CD4-positive, alpha-beta memory T cell (primary cell): Measurements from ENCODE around the gene ADGRV1. TPM values are rescaled to one million over a fixed set of nuclear protein-coding genes. Genes with fewer than 3 reads are reported as not detected.

Source experiments
- CTCF ChIA-PET: fragments of 350-600 bp; sonication (Branson Sonifier 250); formaldehyde crosslinking; loops from one replicate; lab custom pipeline; 2021; ENCODE audit warnings: inconsistent platforms; ENCODE audit not compliant: partially characterized antibody; lab: Charles Lee
- POLR2A ChIA-PET: fragments of 350-600 bp; sonication (Branson Sonifier 250); formaldehyde crosslinking; loops from one replicate; lab custom pipeline; 2021; ENCODE audit not compliant: partially characterized antibody; lab: Charles Lee
- DNase-seq, 5 donors: peaks; one replicate each; pipeline versions ENCODE4 v3.0.0 to v3.0.0-alpha.2; 2020 to 2022; ENCODE audit warnings: mixed read lengths in 1 of 5
- H3K27ac ChIP-seq: one replicate; pipeline ENCODE4 v1.7.0; 2013; ENCODE audit warnings: low read depth, low read length
- H3K27me3 ChIP-seq: 2 replicates; pipeline ENCODE4 v1.7.0; 2013; ENCODE audit warnings: mild to moderate bottlenecking, low read length, moderate library complexity; ENCODE audit not compliant: insufficient read depth
- H3K36me3 ChIP-seq: 2 replicates; pipeline ENCODE4 v1.7.0; 2013; ENCODE audit warnings: mild to moderate bottlenecking, low read length, moderate library complexity; ENCODE audit not compliant: insufficient read depth
- H3K4me1 ChIP-seq: 2 replicates; pipeline ENCODE4 v1.7.0; 2013; ENCODE audit warnings: mild to moderate bottlenecking, low read length, moderate library complexity; ENCODE audit not compliant: insufficient read depth
- H3K4me3 ChIP-seq, 2 donors: one replicate each; pipeline ENCODE4 v1.7.0; 2013; ENCODE audit warnings: low read length in 2 of 2, mild to moderate bottlenecking in 1 of 2
- H3K9me3 ChIP-seq, 2 donors: one replicate each; pipeline ENCODE4 v1.7.0; 2013; ENCODE audit warnings: low read length in 2 of 2, control low read depth in 1 of 2; ENCODE audit not compliant: control insufficient read depth in 1 of 2
- H3K27ac Mint-ChIP-seq, 7 donors: one replicate each; pipeline ENCODE4 v1.8.0; 2020 to 2021; ENCODE audit warnings: mixed read lengths in 7 of 7, mild to moderate bottlenecking in 6 of 7, inconsistent platforms in 3 of 7, moderate library complexity in 3 of 7
- H3K27me3 Mint-ChIP-seq, 2 donors: one replicate each; pipeline ENCODE4 v1.8.0; 2020 to 2021; ENCODE audit warnings: mixed read lengths in 2 of 2
- H3K36me3 Mint-ChIP-seq, 2 donors: one replicate each; pipeline ENCODE4 v1.8.0; 2020 to 2021; ENCODE audit warnings: mixed read lengths in 2 of 2, inconsistent platforms in 1 of 2, mild to moderate bottlenecking in 1 of 2
- H3K4me1 Mint-ChIP-seq, 4 donors: one replicate each; pipeline ENCODE4 v1.8.0; 2020 to 2021; ENCODE audit warnings: mixed read lengths in 4 of 4, mild to moderate bottlenecking in 1 of 4
- H3K4me3 Mint-ChIP-seq, 8 donors: one replicate each; pipeline ENCODE4 v1.8.0; 2020 to 2021; ENCODE audit warnings: mixed read lengths in 8 of 8, mild to moderate bottlenecking in 7 of 8, moderate library complexity in 6 of 8, inconsistent platforms in 3 of 8
- H3K9me3 Mint-ChIP-seq, 8 donors: one replicate each; pipeline ENCODE4 v1.8.0; 2020 to 2021; ENCODE audit warnings: mixed read lengths in 8 of 8, mild to moderate bottlenecking in 5 of 8, inconsistent platforms in 3 of 8, moderate library complexity in 1 of 8
- intact Hi-C: fragments of 100-400 bp; cut with micrococcal nuclease; formaldehyde crosslinking; loops from one replicate; pipeline ENCODE4 v1.15.1; 2023
- polyA plus RNA-seq, 2 donors: library from polyadenylated mRNA; unstranded; fragments of 300-500 nt; fragmentation: Illumina TruSeq; gene quantifications; one replicate each; pipeline ENCODE4 v1.2.3, GENCODE V29; 2021
- total RNA-seq, 2 experiments: library from RNA; stranded (reverse); gene quantifications; one replicate each; pipeline ENCODE4 v1.2.3, GENCODE V29; 2021

The ADGRV1 gene
- total and polyA plus RNA-seq, 4 experiments from 2014 or later = 0.09 to 0.22 TPM; not detected in 2

DNA sequence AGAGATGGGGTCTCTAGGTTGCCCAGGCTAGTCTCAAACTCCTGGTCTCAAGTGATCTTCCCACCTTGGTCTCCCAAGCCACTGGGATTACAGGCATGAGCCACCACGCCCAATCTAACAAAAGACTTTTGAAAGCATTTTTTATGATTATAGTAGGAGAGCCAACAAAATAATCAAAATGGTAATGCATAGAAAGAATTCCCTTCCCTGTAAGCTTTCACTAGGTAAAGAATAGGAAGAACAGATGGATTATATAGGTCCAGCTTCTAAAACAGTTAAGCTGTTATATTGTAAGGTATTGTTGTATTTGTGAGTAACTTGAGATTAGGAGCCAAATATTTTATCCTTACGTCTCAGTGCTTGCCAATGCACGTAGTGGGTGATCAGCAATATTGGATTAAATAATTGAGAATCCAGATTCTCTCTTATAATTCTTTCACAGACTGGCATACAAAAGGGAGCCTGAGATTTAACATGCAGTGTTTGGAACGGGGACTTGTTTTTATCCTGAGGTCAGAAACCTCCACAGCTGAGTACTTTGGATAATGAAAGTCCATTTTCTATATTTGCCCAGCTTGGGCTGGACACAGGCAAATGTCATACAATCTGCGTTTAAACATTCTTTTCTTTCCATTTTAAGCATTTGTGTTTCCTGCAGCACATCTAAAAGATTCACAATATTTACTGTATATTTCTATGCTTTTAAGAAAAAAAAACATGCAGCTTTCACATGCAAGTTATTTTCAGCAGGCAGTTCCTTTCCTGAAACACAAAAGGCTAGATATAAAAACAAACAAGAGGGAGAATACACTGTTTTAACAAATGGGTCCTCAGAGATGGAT is 586.1 kb downstream of the ADGRV1 start:
- DNase-seq = no peak
- Mint-ChIP-seq H3K4me3 (no peak overlapping the region), H3K9me3 (peaks cover 0 to 10% (median 1%) of the 10 kb centered on the region in 8 donors), H3K4me1 (no peaks in the 10 kb centered on the region), H3K27me3 (peaks cover 0 to 6% of the 10 kb centered on the region in 2 donors), H3K36me3 (no peaks in the 10 kb centered on the region), H3K27ac (no peak overlapping the region)
- no peaks in the 10 kb centered on the region for H3K4me1 ChIP-seq
- no peaks in the 10 kb centered on the region for H3K27me3 ChIP-seq
- POLR2A ChIA-PET = no interaction called here
- intact Hi-C loops = no loop called here
- H3K36me3 ChIP-seq = no peaks in the 10 kb centered on the region
- CTCF ChIA-PET = no interaction called here
- no peak overlapping the region for H3K27ac ChIP-seq
- no peaks in the 10 kb centered on the region for H3K9me3 ChIP-seq
- no peak overlapping the region for H3K4me3 ChIP-seq

DNA sequence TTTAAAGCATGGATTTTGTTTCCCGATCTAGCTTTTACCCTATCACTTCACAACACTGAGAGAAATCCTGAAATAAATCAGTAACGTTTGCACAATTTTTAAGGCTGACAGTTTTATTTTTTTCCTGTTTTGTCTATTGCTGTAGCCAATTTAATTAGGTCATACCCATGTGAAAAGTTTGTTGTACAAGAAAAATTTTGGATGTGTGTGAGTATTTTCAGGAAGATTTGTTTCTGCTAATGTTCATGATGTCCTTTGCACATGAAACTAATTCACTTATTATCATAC is 586.7 kb downstream of the ADGRV1 start:
- no peaks in the 10 kb centered on the region for H3K36me3 ChIP-seq
- H3K4me3 Mint-ChIP-seq = no peak overlapping the region
- no peak overlapping the region for H3K4me3 ChIP-seq
- no peaks in the 10 kb centered on the region for H3K9me3 ChIP-seq
- H3K27me3 ChIP-seq = no peaks in the 10 kb centered on the region
- peaks cover 0 to 12% (median 1%) of the 10 kb centered on the region in 8 donors for H3K9me3 Mint-ChIP-seq
- no peak overlapping the region for H3K27ac ChIP-seq
- no peaks in the 10 kb centered on the region for H3K36me3 Mint-ChIP-seq
- intact Hi-C loops = no loop called here
- CTCF ChIA-PET = no interaction called here
- no peak for DNase-seq
- peaks cover 2 to 5% of the 10 kb centered on the region in 2 donors for H3K27me3 Mint-ChIP-seq
- POLR2A ChIA-PET = no interaction called here
- no peaks in the 10 kb centered on the region for H3K4me1 ChIP-seq
- no peaks in the 10 kb centered on the region for H3K4me1 Mint-ChIP-seq
- no peak overlapping the region for H3K27ac Mint-ChIP-seq

DNA sequence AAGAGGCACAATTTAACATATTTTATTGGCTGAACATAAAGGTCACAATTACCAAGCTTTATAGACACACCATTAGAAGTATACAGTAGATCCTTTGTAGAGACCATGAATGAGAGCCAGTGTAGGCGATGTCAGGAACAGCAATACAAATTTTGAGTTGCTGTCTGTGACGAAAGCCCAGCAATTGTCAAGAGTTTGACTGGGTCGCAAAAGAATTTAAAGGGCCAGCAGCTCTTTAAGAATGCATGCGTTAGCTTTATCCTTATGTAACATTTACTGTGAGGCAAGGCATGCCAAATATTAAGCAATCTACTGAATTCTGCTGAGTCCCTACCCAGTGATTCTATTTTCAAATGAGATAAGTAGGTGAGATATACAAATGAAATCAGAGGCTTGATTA is 587.6 kb downstream of the ADGRV1 start:
- peaks cover 6% of the 10 kb centered on the region in 2 donors for H3K27me3 Mint-ChIP-seq
- no peaks in the 10 kb centered on the region for H3K36me3 Mint-ChIP-seq
- ChIA-PET POLR2A (no interaction called here), CTCF (no interaction called here)
- H3K27ac Mint-ChIP-seq = no peak overlapping the region
- Histone ChIP-seq H3K27me3 (no peaks in the 10 kb centered on the region), H3K4me3 (no peak overlapping the region), H3K27ac (no peak overlapping the region), H3K36me3 (no peaks in the 10 kb centered on the region), H3K4me1 (no peaks in the 10 kb centered on the region), H3K9me3 (no peaks in the 10 kb centered on the region)
- peaks cover 0 to 12% (median 1%) of the 10 kb centered on the region in 8 donors for H3K9me3 Mint-ChIP-seq
- H3K4me3 Mint-ChIP-seq = no peak overlapping the region
- intact Hi-C loops = no loop called here
- no peaks in the 10 kb centered on the region for H3K4me1 Mint-ChIP-seq
- no peak for DNase-seq

DNA sequence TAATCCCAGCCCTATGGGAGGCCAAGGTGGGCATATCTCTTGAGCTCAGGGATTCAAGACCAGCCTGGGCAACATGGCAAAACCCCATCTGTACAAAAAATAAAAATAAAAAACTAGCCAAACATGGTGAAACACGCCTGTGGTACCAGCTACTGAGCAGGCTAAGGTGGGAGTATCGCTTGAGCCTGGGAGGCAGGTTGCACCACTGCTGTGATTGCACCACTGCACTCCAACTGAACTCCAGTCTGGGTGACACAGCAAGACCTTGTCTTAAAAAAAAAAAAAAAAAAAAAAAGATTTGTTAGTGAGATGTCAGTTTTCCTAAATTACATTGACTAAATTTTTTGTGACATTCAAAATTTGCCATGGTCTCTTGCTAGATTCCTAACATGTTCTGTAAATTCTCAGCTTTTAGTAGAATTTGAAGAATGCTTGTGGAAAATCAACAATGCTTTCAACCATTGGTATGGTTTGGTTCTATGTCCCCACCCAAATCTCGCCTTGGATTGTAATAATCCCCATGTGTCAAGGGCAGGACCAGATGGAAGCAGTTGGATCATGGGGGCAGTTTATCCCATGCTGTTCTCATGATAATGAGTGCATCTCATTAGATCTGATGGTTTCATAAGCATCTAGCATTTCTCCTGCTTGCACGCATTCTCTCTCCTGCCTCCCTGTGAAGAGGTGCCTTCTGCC is 588.5 kb downstream of the ADGRV1 start:
- Histone ChIP-seq H3K9me3 (no peaks in the 10 kb centered on the region), H3K27ac (no peak overlapping the region), H3K36me3 (no peaks in the 10 kb centered on the region), H3K4me1 (no peaks in the 10 kb centered on the region), H3K4me3 (no peak overlapping the region), H3K27me3 (no peaks in the 10 kb centered on the region)
- Mint-ChIP-seq H3K9me3 (peaks cover 0 to 12% (median 1%) of the 10 kb centered on the region in 8 donors), H3K4me3 (no peak overlapping the region), H3K27me3 (peaks cover 6 to 9% of the 10 kb centered on the region in 2 donors), H3K27ac (no peak overlapping the region), H3K4me1 (no peaks in the 10 kb centered on the region), H3K36me3 (no peaks in the 10 kb centered on the region)
- CTCF ChIA-PET = no interaction called here
- intact Hi-C loops = no loop called here
- POLR2A ChIA-PET = no interaction called here
- no peak for DNase-seq

DNA sequence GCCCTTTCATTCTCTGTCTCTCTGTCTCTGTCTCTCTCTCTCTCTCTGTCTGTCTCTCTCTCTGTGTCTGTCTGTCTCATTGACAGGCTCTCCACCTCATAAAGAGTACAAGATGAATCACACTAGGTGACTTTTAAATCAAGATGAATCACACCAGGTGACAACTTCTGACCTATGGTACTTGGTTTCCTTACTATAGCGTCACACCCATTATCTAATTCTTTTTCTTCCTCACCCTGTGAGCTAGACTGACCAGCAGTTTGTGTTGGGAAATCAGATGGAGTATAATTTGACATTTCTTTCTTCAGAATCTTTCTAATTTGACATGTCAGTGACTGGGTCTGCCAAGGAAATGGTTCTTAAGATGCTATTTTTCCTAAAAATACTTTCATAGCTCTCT is 591.6 kb downstream of the ADGRV1 start:
- POLR2A ChIA-PET = no interaction called here
- CTCF ChIA-PET = no interaction called here

DNA sequence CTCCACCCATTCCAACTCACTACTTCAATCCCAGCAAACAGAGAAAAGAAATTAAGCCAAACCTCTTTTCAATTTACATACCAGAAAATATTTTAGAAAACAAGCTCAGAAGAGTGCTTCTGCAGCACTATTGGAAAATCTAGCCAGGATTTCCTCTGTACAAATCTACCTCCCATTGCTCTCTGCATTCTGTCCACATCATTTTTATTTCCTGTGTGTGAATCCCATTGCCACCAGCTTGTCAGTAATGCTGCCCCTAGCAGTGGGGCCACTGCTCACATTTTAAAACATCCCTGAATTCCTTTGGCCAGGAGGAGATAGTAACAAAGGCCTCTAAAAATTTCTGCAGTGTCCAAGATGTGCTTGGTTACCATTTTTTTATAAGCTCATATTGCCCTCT is 592.0 kb downstream of the ADGRV1 start:
- Mint-ChIP-seq H3K4me1 (no peaks in the 10 kb centered on the region), H3K4me3 (no peak overlapping the region), H3K36me3 (no peaks in the 10 kb centered on the region), H3K27me3 (peaks cover 6 to 9% of the 10 kb centered on the region in 2 donors), H3K27ac (no peak overlapping the region), H3K9me3 (peaks cover 0 to 12% (median 1%) of the 10 kb centered on the region in 8 donors)
- Histone ChIP-seq H3K27me3 (no peaks in the 10 kb centered on the region), H3K9me3 (no peaks in the 10 kb centered on the region), H3K36me3 (no peaks in the 10 kb centered on the region), H3K4me1 (no peaks in the 10 kb centered on the region), H3K27ac (no peak overlapping the region), H3K4me3 (no peak overlapping the region)
- ChIA-PET CTCF (no interaction called here), POLR2A (no interaction called here)
- DNase-seq = no peak
- intact Hi-C loops = no loop called here

More for the DNA sequence above, 591.6 kb downstream of the ADGRV1 start:
- H3K9me3 ChIP-seq = no peaks in the 10 kb centered on the region
- no peak overlapping the region for H3K4me3 Mint-ChIP-seq
- no peak overlapping the region for H3K27ac Mint-ChIP-seq
- no peaks in the 10 kb centered on the region for H3K4me1 Mint-ChIP-seq
- intact Hi-C loops = no loop called here
- no peak for DNase-seq
- no peaks in the 10 kb centered on the region for H3K27me3 ChIP-seq
- H3K4me1 ChIP-seq = no peaks in the 10 kb centered on the region
- H3K36me3 ChIP-seq = no peaks in the 10 kb centered on the region
- H3K36me3 Mint-ChIP-seq = no peaks in the 10 kb centered on the region
- H3K4me3 ChIP-seq = no peak overlapping the region
- peaks cover 6 to 9% of the 10 kb centered on the region in 2 donors for H3K27me3 Mint-ChIP-seq
- H3K9me3 Mint-ChIP-seq = peaks cover 0 to 12% (median 1%) of the 10 kb centered on the region in 8 donors
- H3K27ac ChIP-seq = no peak overlapping the region

DNA sequence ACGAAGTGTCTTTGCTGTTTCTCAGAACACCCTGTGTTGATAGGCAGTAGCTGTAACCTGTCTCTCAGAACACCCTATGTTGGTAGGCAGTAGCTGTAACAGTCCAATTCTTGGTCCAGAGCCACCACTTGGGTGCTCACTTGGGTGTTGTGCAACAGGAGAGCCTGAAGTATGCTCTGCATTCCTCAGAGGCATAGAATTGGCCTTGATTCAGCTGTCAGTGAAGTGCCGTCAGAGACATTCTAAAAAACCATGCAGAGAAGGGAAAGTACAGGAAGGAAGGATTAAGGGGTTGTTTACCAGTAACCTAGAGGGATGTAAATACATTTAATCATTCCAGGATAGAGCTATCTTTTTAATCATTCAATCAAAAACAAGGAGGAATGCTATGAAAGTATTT is 593.4 kb downstream of the ADGRV1 start:
- Mint-ChIP-seq H3K27ac (no peak overlapping the region), H3K4me1 (no peaks in the 10 kb centered on the region), H3K36me3 (no peaks in the 10 kb centered on the region), H3K27me3 (peaks cover 6 to 9% of the 10 kb centered on the region in 2 donors), H3K9me3 (peaks cover 0 to 12% (median 1%) of the 10 kb centered on the region in 8 donors), H3K4me3 (no peak overlapping the region)
- no peak for DNase-seq
- CTCF ChIA-PET = no interaction called here
- Histone ChIP-seq H3K27ac (no peak overlapping the region), H3K4me3 (no peak overlapping the region), H3K4me1 (no peaks in the 10 kb centered on the region), H3K36me3 (no peaks in the 10 kb centered on the region), H3K27me3 (no peaks in the 10 kb centered on the region), H3K9me3 (no peaks in the 10 kb centered on the region)
- POLR2A ChIA-PET = no interaction called here
- intact Hi-C loops = no loop called here
